ENCODE measurements around the gene C3orf18.

Gene C3orf18

DNA sequence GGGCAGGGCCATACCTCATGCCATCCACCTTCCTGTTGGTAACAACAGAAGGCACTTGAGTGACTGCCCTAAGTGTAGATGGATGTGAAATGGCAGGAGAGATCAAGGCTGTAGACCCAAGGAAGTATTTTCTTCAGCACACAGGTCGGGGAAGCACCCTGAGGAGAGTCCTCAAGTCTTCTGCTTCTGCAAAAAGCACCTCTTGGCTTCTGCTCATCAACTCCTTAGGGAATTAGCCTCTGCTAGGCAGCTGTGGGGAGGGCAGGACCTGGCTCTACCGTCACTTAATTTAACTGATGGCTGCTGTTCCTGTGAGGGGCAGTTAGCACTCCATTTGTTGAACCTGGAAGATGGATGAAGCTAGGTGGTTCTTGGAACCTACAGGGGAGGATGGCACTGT, 57.2 kb downstream of the C3orf18 start:
- no CpG with 5 or more reads among the region's 2 CpGs for whole genome bisulfite sequencing (ENCODE audit: insufficient coverage, insufficient read length)
- no peak for DNase-seq (ENCODE audit: low read depth, low spot score)
- no peaks in the 10 kb centered on the region for H3K36me3 ChIP-seq (ENCODE audit: control insufficient read depth, insufficient read depth, low read length)
- H3K4me1 ChIP-seq (ENCODE audit: control insufficient read depth, insufficient read depth, low read length) = peaks cover 3% of the 10 kb centered on the region
- H3K27me3 ChIP-seq (ENCODE audit: control insufficient read depth, insufficient read depth, low read length) = no peaks in the 10 kb centered on the region
- H3K4me3 ChIP-seq (ENCODE audit: low read length) = no peak overlapping the region
- H3K9me3 ChIP-seq (ENCODE audit: control insufficient read depth, insufficient read depth, low read length) = no peaks in the 10 kb centered on the region
- no peak overlapping the region for H3K27ac ChIP-seq (ENCODE audit: low read length)

DNA sequence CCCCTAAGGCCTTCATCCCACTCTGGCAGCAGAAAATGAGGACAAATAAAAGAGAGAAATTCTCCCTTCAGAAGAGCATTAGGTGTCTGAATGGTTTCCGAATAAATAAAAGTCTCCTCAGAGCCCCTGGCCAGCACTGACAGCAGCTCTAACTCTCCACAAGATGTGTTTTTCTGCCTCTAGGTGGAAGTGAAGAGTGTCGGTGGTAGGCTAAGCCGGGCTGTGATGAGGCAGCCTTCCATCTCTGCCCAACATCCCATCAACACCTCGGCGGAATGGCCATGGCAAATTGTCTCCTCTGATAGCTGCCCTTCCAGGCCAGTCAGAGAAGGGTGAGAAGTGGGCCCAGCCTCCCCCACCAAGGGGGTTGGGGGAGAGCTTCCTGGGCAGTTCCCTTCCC, 57.8 kb downstream of the C3orf18 start:
- Histone ChIP-seq H3K36me3 (ENCODE audit: control insufficient read depth, insufficient read depth, low read length) (no peaks in the 10 kb centered on the region), H3K27me3 (ENCODE audit: control insufficient read depth, insufficient read depth, low read length) (no peaks in the 10 kb centered on the region), H3K9me3 (ENCODE audit: control insufficient read depth, insufficient read depth, low read length) (no peaks in the 10 kb centered on the region), H3K4me1 (ENCODE audit: control insufficient read depth, insufficient read depth, low read length) (no peaks in the 10 kb centered on the region), H3K4me3 (ENCODE audit: low read length) (no peak overlapping the region), H3K27ac (ENCODE audit: low read length) (no peak overlapping the region)
- no peak for DNase-seq (ENCODE audit: low read depth, low spot score)
- WGBS (ENCODE audit: insufficient coverage, insufficient read length) = no CpG with 5 or more reads among the region's 5 CpGs

DNA sequence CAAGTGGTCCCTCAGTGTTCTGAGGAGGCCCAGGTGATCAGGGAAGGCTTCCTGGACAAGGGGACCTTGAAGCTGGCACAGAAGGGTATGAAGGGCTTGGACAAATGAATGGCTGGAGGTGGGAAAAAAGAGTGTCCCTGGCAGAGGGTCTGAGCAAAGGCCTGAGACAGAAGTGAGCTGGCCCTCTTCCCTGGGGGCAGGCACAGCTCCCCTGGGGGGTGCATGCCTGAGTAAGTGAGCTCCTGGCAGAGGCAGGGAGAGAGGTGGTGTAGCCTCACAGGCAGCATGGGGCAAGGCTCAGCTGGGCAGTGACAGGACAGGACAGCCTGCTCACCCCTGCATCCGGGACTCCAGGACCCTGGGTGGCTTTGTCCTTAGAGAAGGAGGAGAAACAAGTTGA, 58.7 kb downstream of the C3orf18 start:
- H3K4me3 ChIP-seq (ENCODE audit: low read length) = no peak overlapping the region
- no peaks in the 10 kb centered on the region for H3K9me3 ChIP-seq (ENCODE audit: control insufficient read depth, insufficient read depth, low read length)
- H3K27ac ChIP-seq (ENCODE audit: low read length) = no peak overlapping the region
- no peak for DNase-seq (ENCODE audit: low read depth, low spot score)
- peaks cover 2% of the 10 kb centered on the region; the same call in 1 of the 2 replicates for H3K27me3 ChIP-seq (ENCODE audit: control insufficient read depth, insufficient read depth, low read length)
- no peaks in the 10 kb centered on the region for H3K4me1 ChIP-seq (ENCODE audit: control insufficient read depth, insufficient read depth, low read length)
- no CpG with 5 or more reads among the region's 1 CpG for WGBS (ENCODE audit: insufficient coverage, insufficient read length)
- no peaks in the 10 kb centered on the region for H3K36me3 ChIP-seq (ENCODE audit: control insufficient read depth, insufficient read depth, low read length)

Data from iPS DF 6.9 (cell line).